Gastrocnemius medialis (tissue), 4 donors: ENCODE measurements around the gene DPP3. TPM values are rescaled to one million over a fixed set of nuclear protein-coding genes. Genes with fewer than 3 reads are reported as not detected.

ENCODE experiments used
- ATAC-seq, 2 donors: fragments of 150-250 bp; one replicate each; pipeline ENCODE4 v1.9.1; 2016
- DNase-seq, 2 donors: peaks; one replicate each; pipeline ENCODE4 v3.0.0-alpha.2; 2019
- H3K27ac ChIP-seq, 4 donors: fragments of 200-600 bp; sonication (generic); 1 replicate in 1 of 4; 2 replicates in 3 of 4; pipeline ENCODE4 v1.5.1; 2016 to 2018; ENCODE audit warnings: mild to moderate bottlenecking in 2 of 4, moderate library complexity in 1 of 4
- H3K27me3 ChIP-seq, 3 donors: fragments of 200-600 bp; sonication (generic) in 2 of 3; 1 replicate in 1 of 3; 2 replicates in 2 of 3; pipeline versions ENCODE4 v1.5.1 to v1.6.0; 2016 to 2019; ENCODE audit warnings: mild to moderate bottlenecking in 1 of 3, moderate library complexity in 1 of 3
- H3K36me3 ChIP-seq, 2 donors: fragments of 200-600 bp; sonication (generic) in 1 of 2; one replicate each; pipeline ENCODE4 v1.5.1; 2017 to 2018
- H3K4me1 ChIP-seq, 2 donors: fragments of 200-600 bp; sonication (generic) in 1 of 2; one replicate each; pipeline ENCODE4 v1.5.1; 2016 to 2017; ENCODE audit warnings: mild to moderate bottlenecking in 2 of 2
- H3K4me3 ChIP-seq, 4 donors: fragments of 200-600 bp; sonication (generic) in 3 of 4; 1 replicate in 1 of 4; 2 replicates in 3 of 4; pipeline ENCODE4 v1.5.1; 2016 to 2019; ENCODE audit warnings: mild to moderate bottlenecking in 2 of 4
- H3K9me3 ChIP-seq, 3 donors: fragments of 200-600 bp; sonication (generic) in 2 of 3; 1 replicate in 1 of 3; 2 replicates in 2 of 3; pipeline ENCODE4 v1.5.1; 2016 to 2019
- POLR2A ChIP-seq, 2 donors: fragments of 450-650 bp; IDR thresholded peaks; one replicate each; pipeline ENCODE4 v1.6.1; 2017; ENCODE audit warnings: antibody characterized with exemption in 2 of 2, mild to moderate bottlenecking in 2 of 2, moderate library complexity in 2 of 2
- in situ Hi-C, 4 donors: fragments of 200-750 bp; cut with MboI; loops; one replicate each; pipeline versions ENCODE4 v1.15.0 to v1.8.0; 2017; ENCODE audit warnings: low sequenced_read_pairs in 4 of 4
- intact Hi-C: fragments of 100-400 bp; cut with DNase I; formaldehyde crosslinking; loops from one replicate; pipeline ENCODE4 v1.15.1; 2023; ENCODE audit warnings: low total_unique reads
- total RNA-seq, 4 donors: library from RNA; depleted of rRNA; stranded (reverse); fragments of >200 nt; gene quantifications; one replicate each; pipeline versions ENCODE4 v1.1.0 to v1.2.3, GENCODE V29; 2016
- TF ChIP-seq, protein P1 (sequence below), 5 experiments: fragments of 450-650 bp in 3 of 5; fragments of 200-600 bp in 2 of 5; sonication (generic) in 2 of 5; IDR thresholded peaks in 4 of 5; conservative IDR thresholded peaks in 1 of 5; 1 replicate in 4 of 5; 2 replicates in 1 of 5; pipeline ENCODE4 v1.5.1; 2016 to 2019; ENCODE audit warnings: antibody characterized with exemption in 5 of 5, mild to moderate bottlenecking in 3 of 5, moderate library complexity in 3 of 5

Gene DPP3
- total RNA-seq, 4 donors from 2014 or later, result 28.5 to 58.5 (median 37.4) TPM

GRCh38 chr11:66476173-66476840 lies 3.9 kb upstream of the DPP3 start:
- Histone ChIP-seq H3K27ac (no peak overlapping the region), H3K36me3 (peaks cover 0 to 43% of the 10 kb centered on the region in 2 donors), H3K9me3 (no peaks in the 10 kb centered on the region), H3K4me1 (peaks cover 9 to 10% of the 10 kb centered on the region in 2 donors), H3K4me3 (no peak overlapping the region), H3K27me3 (no peaks in the 10 kb centered on the region)
- DNase-seq (no peak), ATAC-seq (no peak)
- TF ChIP-seq POLR2A (IDR thresholded peaks at IDR 0.05), result no peak
- TF ChIP-seq, protein P1, sequence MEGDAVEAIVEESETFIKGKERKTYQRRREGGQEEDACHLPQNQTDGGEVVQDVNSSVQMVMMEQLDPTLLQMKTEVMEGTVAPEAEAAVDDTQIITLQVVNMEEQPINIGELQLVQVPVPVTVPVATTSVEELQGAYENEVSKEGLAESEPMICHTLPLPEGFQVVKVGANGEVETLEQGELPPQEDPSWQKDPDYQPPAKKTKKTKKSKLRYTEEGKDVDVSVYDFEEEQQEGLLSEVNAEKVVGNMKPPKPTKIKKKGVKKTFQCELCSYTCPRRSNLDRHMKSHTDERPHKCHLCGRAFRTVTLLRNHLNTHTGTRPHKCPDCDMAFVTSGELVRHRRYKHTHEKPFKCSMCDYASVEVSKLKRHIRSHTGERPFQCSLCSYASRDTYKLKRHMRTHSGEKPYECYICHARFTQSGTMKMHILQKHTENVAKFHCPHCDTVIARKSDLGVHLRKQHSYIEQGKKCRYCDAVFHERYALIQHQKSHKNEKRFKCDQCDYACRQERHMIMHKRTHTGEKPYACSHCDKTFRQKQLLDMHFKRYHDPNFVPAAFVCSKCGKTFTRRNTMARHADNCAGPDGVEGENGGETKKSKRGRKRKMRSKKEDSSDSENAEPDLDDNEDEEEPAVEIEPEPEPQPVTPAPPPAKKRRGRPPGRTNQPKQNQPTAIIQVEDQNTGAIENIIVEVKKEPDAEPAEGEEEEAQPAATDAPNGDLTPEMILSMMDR (IDR thresholded peaks at IDR 0.05 in 4 of 5, conservative IDR thresholded peaks at IDR 0.05 in 1 of 5), result no peak
- intact Hi-C loops (no loop called here), in situ Hi-C loops (no loop called here)

GRCh38 chr11:66476841-66477251 lies 3.4 kb upstream of the DPP3 start:
- peaks cover 0 to 39% of the 10 kb centered on the region in 2 donors for H3K36me3 ChIP-seq
- DNase-seq (no peak), ATAC-seq (no peak)
- H3K4me3 ChIP-seq, result no peak overlapping the region
- TF ChIP-seq, protein P1 (IDR thresholded peaks at IDR 0.05 in 4 of 5, conservative IDR thresholded peaks at IDR 0.05 in 1 of 5), result no peak
- no peak for TF ChIP-seq POLR2A (IDR thresholded peaks at IDR 0.05)
- no peak overlapping the region for H3K27ac ChIP-seq
- no peaks in the 10 kb centered on the region for H3K9me3 ChIP-seq
- H3K27me3 ChIP-seq, result no peaks in the 10 kb centered on the region
- in situ Hi-C loops (no loop called here), intact Hi-C loops (no loop called here)
- H3K4me1 ChIP-seq, result peaks cover 9 to 10% of the 10 kb centered on the region in 2 donors

DNA sequence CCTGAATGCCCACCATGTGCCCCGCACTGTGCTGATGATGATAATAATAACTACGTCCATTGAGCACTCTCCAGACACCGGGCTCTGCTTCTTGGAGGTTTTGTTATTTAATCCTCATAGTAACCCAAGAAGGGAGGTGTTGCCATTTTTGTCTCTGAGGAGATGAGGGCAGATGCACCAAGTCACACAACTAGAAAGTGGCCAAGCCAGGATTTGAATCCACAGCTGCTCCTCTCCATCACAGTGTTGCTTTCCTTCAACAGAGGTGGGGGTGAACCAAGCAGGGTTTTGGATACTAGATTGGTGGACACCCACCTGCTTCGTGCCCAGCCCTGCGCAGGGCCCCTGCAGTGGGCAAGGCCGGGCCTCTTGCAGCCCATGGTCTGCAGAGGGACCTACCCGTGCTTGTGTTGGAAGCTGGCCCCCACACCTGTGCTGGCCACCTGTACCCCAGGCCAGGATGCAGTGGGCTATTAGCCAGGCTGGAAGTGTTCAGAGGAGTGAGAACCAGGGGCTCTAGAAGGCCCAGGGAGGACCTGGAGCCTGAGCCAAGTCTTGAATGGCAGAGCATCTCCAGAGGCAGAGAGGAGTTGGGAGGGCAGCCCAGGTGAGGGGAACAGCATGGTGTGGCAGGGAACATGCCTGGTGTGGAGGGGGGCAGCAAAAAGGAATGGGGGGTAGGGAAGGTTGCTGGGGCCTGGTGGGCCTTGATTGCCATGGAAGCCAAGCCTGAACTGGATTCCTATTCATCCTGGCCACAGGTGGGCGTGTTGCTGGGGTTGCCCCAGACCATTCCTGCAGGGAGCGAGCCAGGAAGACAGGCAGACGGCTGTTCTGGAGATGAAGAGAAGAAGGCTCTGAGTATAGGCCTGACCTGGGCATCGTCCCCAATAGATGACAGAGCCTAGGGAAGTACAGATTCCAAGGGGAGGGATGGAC lies 2.7 kb upstream of the DPP3 start:
- no peaks in the 10 kb centered on the region for H3K9me3 ChIP-seq

GRCh38 chr11:66478729-66479393 lies 1.4 kb upstream of the DPP3 start:
- no peak for DNase-seq
- TF ChIP-seq, protein P1 (IDR thresholded peaks at IDR 0.05 in 4 of 5, conservative IDR thresholded peaks at IDR 0.05 in 1 of 5), result peak; percentile 60 to 79 (median 78)
- no peak for TF ChIP-seq POLR2A (IDR thresholded peaks at IDR 0.05)
- intact Hi-C loops (no loop called here), in situ Hi-C loops (no loop called here)
- peak overlapping the region; percentile 86 to 96 (median 89) for H3K27ac ChIP-seq
- peak overlapping the region; percentile 62 to 95 (median 79) for H3K4me3 ChIP-seq
- H3K9me3 ChIP-seq, result no peaks in the 10 kb centered on the region
- ATAC-seq, result no peak
- H3K27me3 ChIP-seq, result no peaks in the 10 kb centered on the region
- H3K36me3 ChIP-seq, result peaks cover 0 to 20% of the 10 kb centered on the region in 2 donors
- H3K4me1 ChIP-seq, result peaks cover 9 to 10% of the 10 kb centered on the region in 2 donors

More for the DNA sequence above, 2.7 kb upstream of the DPP3 start:
- H3K36me3 ChIP-seq, result peaks cover 0 to 33% of the 10 kb centered on the region in 2 donors
- no peak overlapping the region for H3K4me3 ChIP-seq
- DNase-seq (no peak), ATAC-seq (no peak)
- H3K27ac ChIP-seq, result no peak overlapping the region
- intact Hi-C loops (no loop called here), in situ Hi-C loops (no loop called here)
- H3K4me1 ChIP-seq, result peaks cover 9 to 10% of the 10 kb centered on the region in 2 donors
- TF ChIP-seq, protein P1 (IDR thresholded peaks at IDR 0.05 in 4 of 5, conservative IDR thresholded peaks at IDR 0.05 in 1 of 5), result no peak
- no peak for TF ChIP-seq POLR2A (IDR thresholded peaks at IDR 0.05)
- H3K27me3 ChIP-seq, result no peaks in the 10 kb centered on the region
